Mammary epithelial cell (primary cell): Measurements from ENCODE around the gene CHST15.

Experiments
- CTCF ChIP-seq, 2 donors: IDR thresholded peaks in 1 of 2; conservative IDR thresholded peaks in 1 of 2; 2 replicates each; pipeline ENCODE4 v1.5.1; 2011 to 2012; ENCODE audit warnings: inconsistent platforms in 2 of 2, low read length in 2 of 2, mild to moderate bottlenecking in 2 of 2, control low read depth in 1 of 2, low read depth in 1 of 2; ENCODE audit not compliant: insufficient read depth in 1 of 2; ENCODE audit errors: extremely low read depth in 1 of 2
- EZH2 ChIP-seq: IDR thresholded peaks from 2 replicates; pipeline ENCODE4 v1.6.1; 2012; ENCODE audit warnings: low read length, inconsistent platforms, borderline replicate concordance

DNA sequence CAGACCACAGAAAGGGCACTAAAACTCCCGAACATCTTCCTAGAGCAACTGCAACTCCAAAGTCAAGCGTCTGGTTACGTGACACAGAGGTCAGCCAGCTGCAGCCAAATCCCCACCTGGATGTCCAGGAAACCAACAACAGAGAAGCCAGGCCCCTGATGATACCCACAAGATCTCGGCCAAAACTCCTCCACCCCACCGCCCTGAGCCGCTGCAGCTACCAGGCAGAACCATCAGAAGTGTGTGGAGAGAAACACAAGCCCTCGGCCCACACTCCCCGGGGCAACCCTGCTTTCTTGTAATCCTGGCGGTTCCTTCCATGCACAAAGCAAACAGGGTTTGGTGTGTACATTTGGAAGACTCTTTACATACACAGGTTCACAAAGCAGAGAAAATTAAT, 8.7 kb downstream of the CHST15 start:
- TF ChIP-seq CTCF (conservative IDR thresholded peaks at IDR 0.05 in 1 of 2, IDR thresholded peaks at IDR 0.05 in 1 of 2; ENCODE audit: extremely low read depth in 1 of 2, insufficient read depth in 1 of 2, low read depth in 1 of 2, low read length in 2 of 2) (no peak), EZH2 (no peak)
